Measurements from ENCODE around the gene SAMD3.
"Not testable (repeated sequence)": the region's sequence is repeated elsewhere in the genome, so short reads cannot be mapped to it uniquely, and the experiment has no call there.

SAMD3 gene

DNA sequence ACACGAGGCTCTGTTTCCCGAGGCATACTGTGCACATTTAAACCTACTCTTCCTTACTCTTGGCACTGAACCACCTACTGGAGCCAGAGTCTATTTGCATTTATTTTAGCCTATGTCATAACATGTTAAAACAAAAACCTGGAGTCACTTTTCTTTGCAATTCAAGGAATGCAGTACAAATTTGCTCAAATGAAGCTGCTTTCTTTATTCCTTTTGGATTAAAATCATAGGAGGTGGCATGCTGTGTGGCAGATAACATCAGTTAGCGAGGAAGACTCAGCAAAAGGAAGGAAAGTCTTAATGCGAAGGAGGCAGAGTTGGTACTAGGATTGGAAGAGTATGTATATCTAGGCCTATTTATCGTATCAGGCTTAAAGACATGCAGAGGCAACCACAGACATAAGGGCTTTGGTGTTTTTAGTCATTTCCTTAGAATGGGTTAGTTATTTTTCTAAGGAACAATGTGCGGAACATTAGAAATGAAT is 92.9 kb downstream of the SAMD3 start:
- DNase-seq: no peak

DNA sequence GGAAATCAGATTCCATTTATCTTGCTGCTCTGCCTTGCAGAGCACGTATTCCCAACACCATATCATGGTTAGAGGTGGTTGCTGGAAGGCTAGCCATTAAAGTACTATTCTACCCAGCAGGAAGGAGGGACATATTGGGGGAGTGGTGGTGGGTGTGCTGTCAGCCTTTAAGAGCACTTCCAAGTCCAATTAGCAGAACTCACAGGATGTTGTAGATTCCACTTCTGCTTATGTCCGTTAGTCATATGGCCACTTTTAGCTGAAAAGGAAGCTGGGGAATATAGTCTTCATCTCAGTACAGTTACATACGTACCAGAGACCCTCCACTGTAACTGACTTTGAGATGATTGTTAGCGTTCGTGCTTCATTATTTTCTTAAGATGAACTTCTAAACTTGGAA is 94.4 kb downstream of the SAMD3 start:
- no peak for DNase-seq

DNA sequence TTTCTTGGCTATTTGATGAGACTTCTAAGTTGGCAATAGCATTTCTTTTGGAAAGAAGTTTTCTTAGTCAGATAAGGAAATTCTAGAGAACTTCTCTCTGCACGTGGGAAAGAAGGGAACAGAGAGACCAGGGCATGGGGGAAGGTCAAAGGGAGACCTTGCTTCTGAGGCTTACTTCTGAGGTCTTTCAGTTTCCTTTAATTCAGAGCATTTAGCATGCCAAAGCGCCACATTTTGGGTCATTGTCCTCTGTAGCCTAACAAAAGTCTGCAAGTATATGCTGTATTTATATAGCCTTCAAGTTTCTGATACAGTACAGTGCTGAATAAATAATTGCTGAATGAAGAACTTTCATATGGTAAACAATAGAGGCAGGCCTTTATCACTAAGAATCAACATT is 95.6 kb downstream of the SAMD3 start:
- no peak for DNase-seq

DNA sequence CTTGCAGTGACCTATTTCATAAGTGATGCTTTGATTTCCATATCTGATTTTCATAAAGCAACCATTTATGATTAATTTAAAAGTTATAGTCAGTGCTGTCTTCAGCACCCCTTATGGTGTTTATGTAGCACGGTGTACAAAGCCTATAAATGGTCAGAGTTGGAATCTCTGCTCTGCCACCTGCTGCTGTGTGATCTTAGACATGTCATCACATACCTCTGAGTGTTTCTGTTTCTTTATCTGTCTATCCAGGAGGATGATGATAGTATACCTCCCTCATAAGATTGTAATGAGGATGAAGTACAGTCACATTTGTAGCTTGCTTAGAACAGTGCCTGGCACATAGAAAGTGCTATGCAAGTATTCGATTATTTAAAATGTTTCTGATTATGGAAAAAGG is 100.5 kb downstream of the SAMD3 start:
- DNase-seq: no peak

DNA sequence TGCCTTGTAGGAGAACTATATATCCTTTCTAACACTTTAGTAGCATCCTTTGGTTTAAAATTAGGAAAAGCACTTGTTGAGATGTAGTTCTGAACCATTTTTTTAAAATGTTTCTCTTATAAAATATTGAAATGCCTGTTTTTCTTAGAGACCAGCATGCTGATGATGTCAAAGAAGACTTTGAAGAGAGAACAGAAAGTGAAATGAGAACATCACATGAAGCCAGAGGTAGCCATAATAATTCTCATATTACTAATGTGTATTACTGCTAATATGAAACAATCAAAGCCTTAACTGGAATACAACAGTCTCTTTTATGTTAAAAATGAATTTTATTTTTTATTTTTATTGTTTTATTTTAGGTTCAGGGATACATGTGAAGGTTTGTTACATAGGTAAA is 102.0 kb downstream of the SAMD3 start:
- DNase-seq: no peak

DNA sequence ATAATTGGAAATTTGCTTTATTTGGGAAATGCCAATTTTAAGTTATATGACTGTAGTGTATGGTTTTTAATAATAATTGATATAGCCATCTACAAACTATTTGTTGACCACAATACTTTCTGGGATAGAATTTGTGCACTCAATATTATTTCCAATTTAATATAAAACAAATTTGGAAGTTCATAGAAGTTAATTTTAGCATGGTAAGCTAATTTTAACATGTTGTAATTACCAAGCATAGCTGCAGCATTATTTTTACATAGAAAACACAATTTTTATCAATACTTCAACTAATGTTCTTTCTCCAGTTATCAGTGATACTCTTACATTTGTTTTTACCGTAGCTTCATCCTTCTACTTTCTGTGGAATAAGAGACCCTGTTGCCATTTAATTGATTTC is 103.5 kb downstream of the SAMD3 start:
- DNase-seq: no peak

DNA sequence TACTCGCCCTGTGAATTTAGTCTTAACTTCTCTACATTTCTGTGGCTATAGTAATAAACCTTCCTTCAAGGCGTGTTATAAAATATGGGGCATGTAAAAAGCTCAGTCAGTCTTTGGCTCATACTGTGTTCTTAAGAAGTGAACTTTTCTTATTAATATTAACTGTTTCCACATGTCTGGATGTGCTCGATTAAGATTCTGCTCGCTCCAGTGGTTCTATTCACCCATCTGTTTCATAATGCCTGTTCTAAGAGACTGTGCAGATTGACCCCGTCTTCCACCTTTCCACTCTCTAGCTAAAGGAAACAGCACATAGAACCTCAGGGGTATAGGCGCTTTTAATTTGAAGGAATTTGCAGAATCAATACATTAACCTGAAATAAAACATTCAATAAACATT is 104.5 kb downstream of the SAMD3 start:
- DNase-seq: no peak

DNA sequence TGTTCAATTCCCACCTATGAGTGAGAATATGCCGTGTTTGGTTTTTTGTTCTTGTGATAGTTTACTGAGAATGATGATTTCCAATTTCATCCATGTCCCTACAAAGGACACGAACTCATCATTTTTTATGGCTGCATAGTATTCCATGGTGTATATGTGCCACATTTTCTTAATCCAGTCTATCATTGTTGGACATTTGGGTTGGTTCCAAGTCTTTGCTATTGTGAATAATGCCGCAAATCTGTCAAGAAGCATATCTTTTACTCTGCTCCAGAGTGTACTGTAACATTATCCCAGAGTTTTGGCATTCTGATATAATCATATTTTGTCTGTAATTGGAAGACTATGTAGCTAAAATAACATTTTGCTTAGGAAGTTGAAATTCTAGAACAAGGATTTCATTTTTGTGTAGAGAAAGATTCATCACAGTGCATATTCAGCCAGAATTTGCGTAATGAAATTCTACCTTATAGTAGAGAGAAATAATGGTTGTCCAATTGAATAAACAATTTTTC is 105.5 kb downstream of the SAMD3 start:
- not testable (repeated sequence) for DNase-seq

DNA sequence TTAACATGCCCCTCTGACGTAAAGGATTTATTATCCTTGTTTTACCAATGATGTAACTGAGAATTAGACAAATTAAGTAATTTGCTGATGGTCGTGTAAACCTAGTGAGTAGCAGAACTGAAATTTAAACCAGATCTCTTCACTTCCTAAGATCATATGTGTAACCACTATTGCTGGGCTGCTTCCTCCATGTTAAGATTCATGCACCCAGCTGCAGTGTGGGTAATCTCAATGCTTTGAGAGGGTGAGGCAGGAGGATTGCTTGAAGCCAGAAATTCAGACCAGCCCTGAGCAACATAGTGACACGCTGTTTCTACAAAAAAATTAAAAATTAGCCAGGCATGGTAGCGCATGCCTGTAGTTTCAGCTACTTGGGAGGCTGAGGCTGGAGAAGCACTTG is 106.5 kb downstream of the SAMD3 start:
- no peak for DNase-seq

DNA sequence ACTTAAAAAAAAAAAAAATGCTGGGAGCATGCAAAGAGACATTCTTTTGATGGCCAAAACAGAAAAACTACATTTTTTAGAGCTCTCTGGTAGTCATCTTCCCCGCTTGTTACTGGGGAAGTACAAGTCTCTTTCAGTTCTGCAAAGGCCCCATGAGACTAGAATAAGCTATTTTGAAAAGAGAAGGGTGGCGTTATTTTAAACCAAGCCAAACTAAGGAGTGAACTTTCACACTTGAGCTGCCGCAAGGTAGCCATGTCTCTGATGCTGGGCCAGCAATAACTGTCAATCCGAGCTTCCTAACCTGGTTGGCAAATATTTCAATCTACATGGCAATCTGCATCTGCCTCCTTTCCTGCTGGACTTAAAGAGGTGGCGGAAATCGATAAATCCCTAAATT is 107.7 kb downstream of the SAMD3 start:
- DNase-seq: no peak

DNA sequence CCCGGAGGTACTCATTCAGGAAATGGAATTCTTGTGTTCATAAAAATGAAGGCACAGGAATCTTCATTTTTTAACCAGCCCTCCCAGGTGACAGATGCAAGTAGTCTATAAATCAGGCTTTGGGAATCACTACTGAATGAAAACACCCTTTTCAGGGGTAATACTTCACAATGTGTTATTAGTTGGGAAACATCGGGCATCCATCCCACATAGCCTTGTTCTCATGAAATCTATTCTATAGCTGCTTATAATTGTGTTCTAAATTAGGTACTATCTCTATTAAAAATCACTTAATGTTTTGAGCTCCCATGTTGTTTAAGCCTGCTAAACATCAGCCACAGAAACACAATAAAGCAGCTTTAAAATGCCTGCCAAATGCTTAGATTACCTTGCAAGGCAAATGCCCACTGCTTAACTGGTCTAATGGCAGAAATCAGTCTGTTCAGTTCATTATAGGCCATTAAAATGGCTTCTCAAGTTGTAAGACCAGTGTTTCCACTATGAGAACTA is 109.5 kb downstream of the SAMD3 start:
- DNase-seq: no peak

DNA sequence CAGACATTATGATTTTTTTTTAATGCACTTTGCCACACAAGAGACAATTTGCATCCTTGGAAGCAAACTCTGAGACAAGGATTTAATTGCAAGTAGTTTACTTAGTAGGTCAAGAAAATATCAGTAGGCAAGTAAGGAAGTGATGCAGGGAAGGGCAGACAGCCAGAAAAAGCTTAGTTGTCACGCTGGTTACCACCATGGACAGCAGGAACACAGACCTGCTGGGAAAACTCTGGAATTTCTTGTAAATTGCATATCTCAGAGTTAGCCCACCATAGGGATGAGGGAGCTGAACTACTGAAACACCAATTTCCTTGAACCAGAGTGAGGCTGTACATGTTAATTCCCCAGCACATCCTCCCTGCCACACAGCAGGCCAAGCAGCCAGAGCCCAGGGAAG is 111.7 kb downstream of the SAMD3 start:
- DNase-seq: no peak

DNA sequence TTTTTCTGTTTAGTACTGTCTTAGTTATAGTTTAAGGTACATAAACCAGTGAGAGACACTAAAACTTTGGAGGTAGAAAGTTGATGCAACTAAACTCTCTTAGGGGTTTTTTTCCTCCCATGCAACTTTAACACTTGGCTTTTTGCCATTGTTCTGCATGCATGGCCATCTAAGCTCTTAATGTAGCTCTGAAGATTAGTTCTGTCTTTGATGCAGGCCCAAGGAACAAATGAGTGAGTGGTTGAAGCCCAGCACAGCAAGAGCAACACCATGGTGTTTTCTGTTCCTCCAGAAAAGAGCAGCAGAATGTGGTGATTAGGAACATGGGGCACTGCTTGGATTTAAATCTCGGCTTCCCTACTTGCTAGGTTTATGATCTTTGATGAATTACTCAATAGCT is 115.0 kb downstream of the SAMD3 start:
- DNase-seq: no peak

DNA sequence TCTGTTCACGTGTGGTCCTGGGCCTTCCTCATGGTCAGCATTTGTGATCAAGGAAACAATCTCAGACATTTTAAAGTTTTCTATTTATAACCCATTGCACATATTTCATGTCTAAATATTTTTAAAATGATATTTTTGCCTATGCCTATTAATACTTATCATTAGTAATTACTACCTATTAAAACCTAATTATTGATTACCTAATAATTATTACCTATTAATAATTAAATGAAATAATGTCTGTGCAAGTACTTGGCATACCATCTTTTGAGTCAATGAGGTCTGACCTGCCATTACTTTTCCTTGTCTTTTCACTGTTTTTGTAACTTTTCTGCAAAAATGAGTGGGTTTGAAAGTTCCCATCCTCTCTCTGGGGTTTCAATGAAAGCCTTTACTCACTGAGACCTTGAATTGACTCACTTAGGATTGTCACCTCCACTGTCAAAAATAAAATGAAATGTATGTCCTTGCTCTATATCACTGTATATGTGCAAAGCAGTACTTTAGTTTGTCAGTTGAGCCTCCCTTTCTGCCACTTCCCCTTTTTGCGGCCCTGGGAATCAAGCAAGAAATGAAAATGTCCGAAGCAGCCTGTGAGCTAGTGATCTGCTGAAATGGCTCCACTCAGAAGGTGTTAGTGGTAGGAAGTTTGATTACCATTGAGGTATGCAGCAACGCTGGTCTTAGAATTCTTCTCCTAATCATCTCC is 116.6 kb downstream of the SAMD3 start:
- DNase-seq: no peak

DNA sequence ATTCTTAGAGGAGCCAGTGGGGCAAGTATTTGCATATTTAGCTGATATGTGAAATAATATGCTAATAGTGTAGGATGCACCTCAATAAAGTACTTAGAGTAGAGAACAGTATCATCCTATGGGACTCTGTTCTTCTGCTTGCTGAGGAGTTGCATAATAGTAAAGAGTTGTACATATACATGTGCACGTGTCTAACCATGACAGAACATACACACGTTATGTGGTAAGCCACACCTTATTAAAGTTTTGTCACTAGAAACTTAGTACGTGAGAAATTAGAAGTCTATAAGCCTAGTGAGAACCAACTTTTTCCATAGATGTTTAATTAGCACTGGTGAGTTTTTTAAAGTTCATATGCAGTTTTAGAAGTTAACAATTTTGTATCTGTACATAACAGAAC is 123.6 kb downstream of the SAMD3 start:
- no peak for DNase-seq

DNA sequence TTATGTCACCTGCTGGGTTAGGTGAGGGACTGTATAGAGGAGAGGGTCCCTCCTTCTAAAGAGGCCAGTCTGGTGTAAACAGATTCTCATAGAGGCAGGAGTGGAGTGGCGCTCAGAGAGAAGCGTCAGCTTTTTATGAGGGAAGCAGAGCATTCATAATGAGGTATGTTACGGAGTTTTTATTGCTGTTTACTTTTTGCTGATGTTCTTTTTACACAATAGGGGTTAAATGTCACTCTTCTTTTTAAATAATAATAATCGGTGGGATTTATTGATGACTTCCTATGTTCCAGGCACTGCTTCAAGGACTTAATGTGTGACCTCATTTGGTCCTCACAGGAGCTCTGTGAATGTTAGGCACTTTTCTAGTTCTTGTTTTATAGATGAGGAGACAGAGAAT is 124.4 kb downstream of the SAMD3 start:
- DNase-seq: no peak

Measured in CD4-positive, alpha-beta T cell treated with Interleukin-17A for 4 hours (primary cell).